ENCODE results near the gene SUPV3L1.

DNA sequence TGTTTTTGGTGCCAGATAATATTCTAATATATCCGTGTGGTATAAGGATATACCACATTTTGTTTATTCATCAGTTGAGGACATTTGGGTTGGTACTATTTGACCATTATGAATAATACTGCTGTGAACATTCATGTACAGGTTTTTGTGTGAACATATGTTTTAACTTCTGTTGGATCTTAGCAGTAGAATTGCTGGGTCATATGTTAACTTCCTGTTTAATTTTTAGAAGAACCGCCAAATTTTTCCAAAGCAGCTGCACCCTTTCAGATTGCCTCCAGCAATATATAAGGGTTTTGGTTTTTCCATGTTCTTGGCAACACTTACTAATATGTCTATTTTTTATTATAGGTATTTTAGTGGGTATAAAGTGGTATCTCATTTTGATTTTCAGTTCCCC is 33.3 kb upstream of the SUPV3L1 start:
- TF ChIP-seq CTCF (conservative IDR thresholded peaks at IDR 0.05; ENCODE audit: low read depth, low read length) (no peak), EZH2 (IDR thresholded peaks at IDR 0.05; ENCODE audit: low read length, unreplicated experiment) (no peak)

Data from PC-3 (cell line).